ENCODE measurements around the gene SLC1A3. TPM values are rescaled to one million over a fixed set of nuclear protein-coding genes. Genes with fewer than 3 reads are reported as not detected.

SLC1A3 gene
- total RNA-seq, 1 donor from 2014 or later, result 8.5 TPM

- Histone ChIP-seq H3K79me2 (ENCODE audit: low read depth) (no peaks in the 10 kb centered on the region), H3K9ac (no peak overlapping the region), H3K4me3 (no peak overlapping the region), H3K4me1 (no peaks in the 10 kb centered on the region), H3K27me3 (no peaks in the 10 kb centered on the region), H4K20me1 (ENCODE audit: low read depth) (no peaks in the 10 kb centered on the region), H3K36me3 (no peaks in the 10 kb centered on the region), H3K27ac (no peak overlapping the region), H3K9me3 (ENCODE audit: low read depth) (no peaks in the 10 kb centered on the region), H3K4me2 (no peak overlapping the region), H3F3A (ENCODE audit: low read depth) (no peaks in the 10 kb centered on the region), H2AFZ (replicated peaks) (no peak overlapping the region)
- DNase-seq (ENCODE audit: low spot score), result no peak
- no peaks in the 10 kb centered on the region for H3K4me1 Mint-ChIP-seq
- H3K9me3 Mint-ChIP-seq, result no peaks in the 10 kb centered on the region
- no peaks in the 10 kb centered on the region for H3K27me3 Mint-ChIP-seq (ENCODE audit: insufficient read depth, low read depth)
- TF ChIP-seq CTCF (IDR thresholded peaks at IDR 0.05), result no peak
- TF ChIP-seq EZH2 (IDR thresholded peaks at IDR 0.05), result no peak
- no peak for TF ChIP-seq EZH2phosphoT487 (IDR thresholded peaks at IDR 0.05)
- peaks cover 9% of the 10 kb centered on the region for H3K36me3 Mint-ChIP-seq
- no peak overlapping the region for H3K27ac Mint-ChIP-seq
- H3K4me3 Mint-ChIP-seq, result no peak overlapping the region
These were observed 39.7 kb downstream of the SLC1A3 start for GRCh38 chr5:36646100-36646499.

- Mint-ChIP-seq H3K36me3 (peaks cover 9% of the 10 kb centered on the region), H3K4me3 (no peak overlapping the region), H3K27ac (no peak overlapping the region), H3K27me3 (ENCODE audit: insufficient read depth, low read depth) (no peaks in the 10 kb centered on the region), H3K4me1 (no peaks in the 10 kb centered on the region), H3K9me3 (no peaks in the 10 kb centered on the region)
- H3K36me3 ChIP-seq, result no peaks in the 10 kb centered on the region
- no peaks in the 10 kb centered on the region for H3K79me2 ChIP-seq (ENCODE audit: low read depth)
- DNase-seq (ENCODE audit: low spot score), result no peak
- no peaks in the 10 kb centered on the region for H4K20me1 ChIP-seq (ENCODE audit: low read depth)
- no peaks in the 10 kb centered on the region for H3F3A ChIP-seq (ENCODE audit: low read depth)
- H3K4me1 ChIP-seq, result no peaks in the 10 kb centered on the region
- H3K27ac ChIP-seq, result no peak overlapping the region
- H3K4me2 ChIP-seq, result no peak overlapping the region
- H3K27me3 ChIP-seq, result no peaks in the 10 kb centered on the region
- TF ChIP-seq EZH2phosphoT487 (IDR thresholded peaks at IDR 0.05) (no peak), CTCF (IDR thresholded peaks at IDR 0.05) (no peak), EZH2 (IDR thresholded peaks at IDR 0.05) (no peak)
- H2AFZ ChIP-seq (replicated peaks), result no peak overlapping the region
- H3K9ac ChIP-seq, result no peak overlapping the region
- H3K4me3 ChIP-seq, result no peak overlapping the region
- H3K9me3 ChIP-seq (ENCODE audit: low read depth), result no peaks in the 10 kb centered on the region
These were observed 40.2 kb downstream of the SLC1A3 start for GRCh38 chr5:36646507-36647023.

GRCh38 chr5:36647046-36647445 lies 40.6 kb downstream of the SLC1A3 start:
- no peak overlapping the region for H3K4me2 ChIP-seq

More at GRCh38 chr5:36647046-36647445, 40.6 kb downstream of the SLC1A3 start:
- Mint-ChIP-seq H3K9me3 (no peaks in the 10 kb centered on the region), H3K36me3 (peaks cover 9% of the 10 kb centered on the region), H3K4me3 (no peak overlapping the region), H3K4me1 (no peaks in the 10 kb centered on the region), H3K27ac (no peak overlapping the region), H3K27me3 (ENCODE audit: insufficient read depth, low read depth) (no peaks in the 10 kb centered on the region)
- H3K79me2 ChIP-seq (ENCODE audit: low read depth), result no peaks in the 10 kb centered on the region
- no peaks in the 10 kb centered on the region for H3F3A ChIP-seq (ENCODE audit: low read depth)
- H3K36me3 ChIP-seq, result no peaks in the 10 kb centered on the region
- H3K27ac ChIP-seq, result no peak overlapping the region
- peaks cover 3% of the 10 kb centered on the region for H3K4me1 ChIP-seq
- H3K9ac ChIP-seq, result no peak overlapping the region
- H3K27me3 ChIP-seq, result no peaks in the 10 kb centered on the region
- H3K4me3 ChIP-seq, result no peak overlapping the region
- no peaks in the 10 kb centered on the region for H4K20me1 ChIP-seq (ENCODE audit: low read depth)
- TF ChIP-seq EZH2phosphoT487 (IDR thresholded peaks at IDR 0.05) (no peak), CTCF (IDR thresholded peaks at IDR 0.05) (no peak), EZH2 (IDR thresholded peaks at IDR 0.05) (no peak)
- H3K9me3 ChIP-seq (ENCODE audit: low read depth), result no peaks in the 10 kb centered on the region
- no peak overlapping the region for H2AFZ ChIP-seq (replicated peaks)
- no peak for DNase-seq (ENCODE audit: low spot score)
